ENCODE data around the gene CATSPERZ.

CATSPERZ gene

DNA sequence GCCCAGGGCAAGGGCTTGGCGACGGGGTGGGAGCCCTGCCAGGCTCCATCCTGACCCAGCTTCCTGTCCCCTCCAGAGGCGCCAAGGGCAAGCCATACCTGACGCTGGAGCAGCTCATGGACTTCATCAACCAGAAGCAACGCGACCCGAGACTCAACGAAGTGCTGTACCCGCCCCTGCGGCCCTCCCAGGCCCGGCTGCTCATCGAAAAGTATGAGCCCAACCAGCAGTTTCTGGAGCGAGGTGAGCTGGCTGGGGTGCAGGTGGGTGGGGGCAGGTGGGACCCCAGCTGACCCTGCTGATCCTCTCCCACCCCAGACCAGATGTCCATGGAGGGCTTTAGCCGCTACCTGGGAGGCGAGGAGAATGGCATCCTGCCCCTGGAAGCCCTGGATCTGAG, 43.9 kb upstream of the CATSPERZ start:
- TF ChIP-seq CTCF (conservative IDR thresholded peaks at IDR 0.05; ENCODE audit: low read length): no peak
- no peak for TF ChIP-seq EZH2phosphoT487 (IDR thresholded peaks at IDR 0.05; ENCODE audit: borderline replicate concordance)
- Histone ChIP-seq H3K36me3 (ENCODE audit: insufficient read depth, low read length) (no peaks in the 10 kb centered on the region), H3K4me3 (ENCODE audit: low read length, poor library complexity, severe bottlenecking) (no peak overlapping the region)

DNA sequence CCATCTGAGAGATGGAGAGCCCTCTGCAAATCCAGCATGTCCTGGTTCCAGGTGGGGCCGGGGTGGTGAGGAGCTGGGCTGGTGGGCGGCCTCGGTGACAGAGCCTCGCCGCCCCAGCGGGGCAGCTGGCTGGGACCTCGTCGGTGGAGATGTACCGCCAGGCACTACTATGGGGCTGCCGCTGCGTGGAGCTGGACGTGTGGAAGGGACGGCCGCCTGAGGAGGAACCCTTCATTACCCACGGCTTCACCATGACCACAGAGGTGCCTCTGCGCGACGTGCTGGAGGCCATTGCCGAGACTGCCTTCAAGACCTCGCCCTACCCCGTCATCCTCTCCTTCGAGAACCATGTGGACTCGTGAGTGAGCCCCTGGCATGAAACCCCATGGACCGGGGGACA, 41.8 kb upstream of the CATSPERZ start:
- no peaks in the 10 kb centered on the region for H3K27me3 ChIP-seq (ENCODE audit: insufficient read depth, low read length, poor library complexity, severe bottlenecking)
- no peak overlapping the region for H3K9ac ChIP-seq (ENCODE audit: low read depth, low read length, poor library complexity, severe bottlenecking)
- H3K4me2 ChIP-seq (ENCODE audit: low read depth, low read length, poor library complexity, severe bottlenecking): no peak overlapping the region
- no peaks in the 10 kb centered on the region for H3F3A ChIP-seq (ENCODE audit: low read depth)
- no peak overlapping the region for H3K4me3 ChIP-seq (ENCODE audit: low read length, poor library complexity, severe bottlenecking)
- no peak for TF ChIP-seq EZH2phosphoT487 (IDR thresholded peaks at IDR 0.05; ENCODE audit: borderline replicate concordance)
- TF ChIP-seq CTCF (conservative IDR thresholded peaks at IDR 0.05; ENCODE audit: low read length): no peak
- no peaks in the 10 kb centered on the region for H3K9me2 ChIP-seq (replicated peaks; ENCODE audit: low read depth, low read length)
- no peaks in the 10 kb centered on the region for H3K79me2 ChIP-seq (ENCODE audit: insufficient read depth, low read length)
- no peak overlapping the region for H2AFZ ChIP-seq (ENCODE audit: low read length)
- no peaks in the 10 kb centered on the region for H4K20me1 ChIP-seq (ENCODE audit: insufficient read depth, low read length, poor library complexity, severe bottlenecking)
- peaks cover 4% of the 10 kb centered on the region for H3K4me1 ChIP-seq (ENCODE audit: insufficient read depth, low read length, poor library complexity, severe bottlenecking)
- no peaks in the 10 kb centered on the region for H3K9me3 ChIP-seq (ENCODE audit: insufficient read depth, low read depth, low read length)
- no peaks in the 10 kb centered on the region for H3K36me3 ChIP-seq (ENCODE audit: insufficient read depth, low read length)

More for the DNA sequence above, 43.9 kb upstream of the CATSPERZ start:
- Histone ChIP-seq H3K79me2 (ENCODE audit: insufficient read depth, low read length) (peaks cover 5% of the 10 kb centered on the region; the same call in 1 of the 2 replicates), H3K9me2 (replicated peaks; ENCODE audit: low read depth, low read length) (no peaks in the 10 kb centered on the region), H3K4me1 (ENCODE audit: insufficient read depth, low read length, poor library complexity, severe bottlenecking) (peaks cover 8% of the 10 kb centered on the region), H3K9me3 (ENCODE audit: insufficient read depth, low read depth, low read length) (no peaks in the 10 kb centered on the region), H3K9ac (ENCODE audit: low read depth, low read length, poor library complexity, severe bottlenecking) (no peak overlapping the region), H2AFZ (ENCODE audit: low read length) (no peak overlapping the region), H4K20me1 (ENCODE audit: insufficient read depth, low read length, poor library complexity, severe bottlenecking) (no peaks in the 10 kb centered on the region), H3K4me2 (ENCODE audit: low read depth, low read length, poor library complexity, severe bottlenecking) (no peak overlapping the region), H3F3A (ENCODE audit: low read depth) (no peaks in the 10 kb centered on the region), H3K27me3 (ENCODE audit: insufficient read depth, low read length, poor library complexity, severe bottlenecking) (no peaks in the 10 kb centered on the region)

GRCh38 chr11:64258946-64259532, 41.1 kb upstream of the CATSPERZ start:
- Histone ChIP-seq H3K4me2 (ENCODE audit: low read depth, low read length, poor library complexity, severe bottlenecking) (no peak overlapping the region), H4K20me1 (ENCODE audit: insufficient read depth, low read length, poor library complexity, severe bottlenecking) (no peaks in the 10 kb centered on the region)

More at GRCh38 chr11:64258946-64259532, 41.1 kb upstream of the CATSPERZ start:
- TF ChIP-seq CTCF (conservative IDR thresholded peaks at IDR 0.05; ENCODE audit: low read length): no peak
- no peak for TF ChIP-seq EZH2phosphoT487 (IDR thresholded peaks at IDR 0.05; ENCODE audit: borderline replicate concordance)
- H3K79me2 ChIP-seq (ENCODE audit: insufficient read depth, low read length): no peaks in the 10 kb centered on the region
- H3K4me3 ChIP-seq (ENCODE audit: low read length, poor library complexity, severe bottlenecking): no peak overlapping the region
- no peaks in the 10 kb centered on the region for H3K9me2 ChIP-seq (replicated peaks; ENCODE audit: low read depth, low read length)
- no peaks in the 10 kb centered on the region for H3K4me1 ChIP-seq (ENCODE audit: insufficient read depth, low read length, poor library complexity, severe bottlenecking)
- H3K9me3 ChIP-seq (ENCODE audit: insufficient read depth, low read depth, low read length): no peaks in the 10 kb centered on the region
- H3K36me3 ChIP-seq (ENCODE audit: insufficient read depth, low read length): no peaks in the 10 kb centered on the region
- no peaks in the 10 kb centered on the region for H3F3A ChIP-seq (ENCODE audit: low read depth)
- no peaks in the 10 kb centered on the region for H3K27me3 ChIP-seq (ENCODE audit: insufficient read depth, low read length, poor library complexity, severe bottlenecking)
- no peak overlapping the region for H3K9ac ChIP-seq (ENCODE audit: low read depth, low read length, poor library complexity, severe bottlenecking)
- no peak overlapping the region for H2AFZ ChIP-seq (ENCODE audit: low read length)
